ENCODE measurements around the gene CELA2A.
"Not testable (repeated sequence)": the region's sequence is repeated elsewhere in the genome, so short reads cannot be mapped to it uniquely, and the experiment has no call there.

The CELA2A gene

GRCh38 chr1:15485636-15486035 is 29.1 kb downstream of the CELA2A start:
- H3K4me3 ChIP-seq (ENCODE audit: low read depth, low read length), result no peak overlapping the region
- TF ChIP-seq, protein P1, sequence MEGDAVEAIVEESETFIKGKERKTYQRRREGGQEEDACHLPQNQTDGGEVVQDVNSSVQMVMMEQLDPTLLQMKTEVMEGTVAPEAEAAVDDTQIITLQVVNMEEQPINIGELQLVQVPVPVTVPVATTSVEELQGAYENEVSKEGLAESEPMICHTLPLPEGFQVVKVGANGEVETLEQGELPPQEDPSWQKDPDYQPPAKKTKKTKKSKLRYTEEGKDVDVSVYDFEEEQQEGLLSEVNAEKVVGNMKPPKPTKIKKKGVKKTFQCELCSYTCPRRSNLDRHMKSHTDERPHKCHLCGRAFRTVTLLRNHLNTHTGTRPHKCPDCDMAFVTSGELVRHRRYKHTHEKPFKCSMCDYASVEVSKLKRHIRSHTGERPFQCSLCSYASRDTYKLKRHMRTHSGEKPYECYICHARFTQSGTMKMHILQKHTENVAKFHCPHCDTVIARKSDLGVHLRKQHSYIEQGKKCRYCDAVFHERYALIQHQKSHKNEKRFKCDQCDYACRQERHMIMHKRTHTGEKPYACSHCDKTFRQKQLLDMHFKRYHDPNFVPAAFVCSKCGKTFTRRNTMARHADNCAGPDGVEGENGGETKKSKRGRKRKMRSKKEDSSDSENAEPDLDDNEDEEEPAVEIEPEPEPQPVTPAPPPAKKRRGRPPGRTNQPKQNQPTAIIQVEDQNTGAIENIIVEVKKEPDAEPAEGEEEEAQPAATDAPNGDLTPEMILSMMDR (IDR thresholded peaks at IDR 0.05; ENCODE audit: borderline replicate concordance, insufficient read depth, low read depth, low read length), result no peak

DNA sequence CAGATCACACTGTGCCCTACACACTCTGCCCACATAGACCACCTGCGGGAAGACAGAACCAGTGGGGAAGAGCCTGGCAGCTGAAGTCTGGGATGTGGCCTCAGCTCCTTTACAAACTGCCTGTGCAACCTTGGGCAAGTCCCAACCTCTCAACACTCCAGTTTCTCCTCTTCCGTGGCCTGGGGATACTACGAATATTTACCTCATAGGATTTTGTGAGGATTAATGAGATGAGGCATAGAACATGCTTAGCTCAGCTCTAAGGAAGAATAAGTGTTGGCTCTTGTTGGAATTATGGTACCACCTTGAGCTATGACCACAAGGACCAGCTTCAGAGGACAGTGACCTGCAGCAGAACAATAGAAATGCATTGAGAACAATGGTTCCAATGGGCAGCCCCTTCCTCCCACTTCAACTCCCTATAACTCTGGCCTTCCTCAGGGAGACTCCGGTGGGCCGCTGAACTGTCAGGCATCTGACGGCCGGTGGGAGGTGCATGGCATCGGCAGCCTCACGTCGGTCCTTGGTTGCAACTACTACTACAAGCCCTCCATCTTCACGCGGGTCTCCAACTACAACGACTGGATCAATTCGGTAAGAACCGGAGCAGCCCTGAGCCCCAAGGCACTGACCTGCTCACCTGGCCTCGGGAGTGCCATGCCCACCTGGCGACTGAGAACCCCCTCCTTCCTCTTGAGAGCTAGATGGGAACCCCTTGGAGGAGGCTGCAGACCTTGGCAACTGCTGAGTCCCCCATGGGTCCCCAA is 30.5 kb downstream of the CELA2A start:
- H3K4me3 ChIP-seq (ENCODE audit: low read depth, low read length), result not testable (repeated sequence)

- H3K4me3 ChIP-seq (ENCODE audit: low read depth, low read length), result no peak overlapping the region
- TF ChIP-seq, protein P1 (IDR thresholded peaks at IDR 0.05; ENCODE audit: borderline replicate concordance, insufficient read depth, low read depth, low read length), result no peak
Measured at GRCh38 chr1:15488371-15488770, 31.8 kb downstream of the CELA2A start.

DNA sequence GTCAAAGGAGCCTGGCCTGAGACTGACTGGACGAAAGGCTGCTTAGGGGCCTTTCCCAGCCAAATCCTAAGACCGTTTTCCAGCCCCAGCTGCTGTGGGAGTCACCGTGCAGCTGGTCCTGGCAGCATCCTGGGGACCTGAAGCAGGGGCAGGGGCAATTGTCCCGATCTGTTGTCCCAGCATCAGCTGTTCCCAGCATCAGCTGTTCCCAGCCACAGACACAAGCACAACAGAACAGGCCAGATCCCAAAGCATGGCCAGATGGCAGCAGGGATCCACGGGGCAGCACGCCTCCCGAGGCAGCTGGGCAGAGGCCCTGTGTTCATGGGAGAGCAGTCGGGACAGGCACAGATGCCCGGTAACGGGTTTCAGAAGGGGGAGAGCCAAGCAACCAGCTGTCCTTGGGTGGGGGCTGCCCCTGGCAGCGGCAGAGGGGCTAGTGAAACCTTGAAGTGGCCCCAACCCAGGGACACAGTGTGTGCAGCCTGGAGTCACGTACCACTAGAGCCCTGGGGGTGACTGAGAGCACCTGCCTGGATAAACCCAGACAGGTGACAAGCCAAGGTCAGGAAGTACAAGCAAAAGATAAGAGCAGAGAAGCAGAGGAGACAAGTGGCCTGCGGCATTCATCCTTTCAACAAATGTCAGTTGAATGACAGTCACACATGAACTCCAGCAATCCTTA is 32.7 kb downstream of the CELA2A start:
- TF ChIP-seq, protein P1 (IDR thresholded peaks at IDR 0.05; ENCODE audit: borderline replicate concordance, insufficient read depth, low read depth, low read length), result no peak

GRCh38 chr1:15491010-15491409 is 34.5 kb downstream of the CELA2A start:
- not testable (repeated sequence) for H3K4me3 ChIP-seq (ENCODE audit: low read depth, low read length)

More for the DNA sequence above, 32.7 kb downstream of the CELA2A start:
- no peak overlapping the region for H3K4me3 ChIP-seq (ENCODE audit: low read depth, low read length)

- TF ChIP-seq, protein P1 (IDR thresholded peaks at IDR 0.05; ENCODE audit: borderline replicate concordance, insufficient read depth, low read depth, low read length), result no peak
Measured at GRCh38 chr1:15492596-15492995, 36.1 kb downstream of the CELA2A start.

DNA sequence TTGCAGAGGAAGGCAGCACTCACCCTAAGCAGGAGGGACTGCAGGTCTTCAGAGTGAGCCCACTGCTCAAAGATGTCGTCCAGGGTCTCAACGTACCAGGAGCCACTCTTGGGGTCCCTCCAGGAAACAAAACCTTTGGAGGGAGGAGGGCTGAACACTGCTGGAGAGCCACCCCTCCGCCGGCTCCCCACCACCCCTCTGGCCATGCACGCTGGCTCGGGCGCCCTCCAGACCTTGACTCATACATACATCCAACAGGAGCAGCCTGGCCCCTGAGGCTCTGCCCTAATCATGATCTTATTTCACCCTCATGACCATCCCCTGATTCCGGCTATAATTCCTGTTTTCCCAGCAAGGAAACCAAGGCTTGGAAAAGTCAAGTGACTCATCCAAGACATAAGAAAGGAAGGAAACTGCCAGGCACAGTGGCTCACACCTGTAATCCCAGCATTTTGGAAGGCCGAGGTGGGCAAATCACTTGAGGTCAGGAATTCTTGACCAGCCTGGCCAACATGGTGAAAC is 37.4 kb downstream of the CELA2A start:
- TF ChIP-seq, protein P1 (IDR thresholded peaks at IDR 0.05; ENCODE audit: borderline replicate concordance, insufficient read depth, low read depth, low read length), result no peak
- no peak overlapping the region for H3K4me3 ChIP-seq (ENCODE audit: low read depth, low read length)

More at GRCh38 chr1:15492596-15492995, 36.1 kb downstream of the CELA2A start:
- no peak overlapping the region for H3K4me3 ChIP-seq (ENCODE audit: low read depth, low read length)

All from GM12875 (cell line).